ENCODE results near the gene RPL36.

DNA sequence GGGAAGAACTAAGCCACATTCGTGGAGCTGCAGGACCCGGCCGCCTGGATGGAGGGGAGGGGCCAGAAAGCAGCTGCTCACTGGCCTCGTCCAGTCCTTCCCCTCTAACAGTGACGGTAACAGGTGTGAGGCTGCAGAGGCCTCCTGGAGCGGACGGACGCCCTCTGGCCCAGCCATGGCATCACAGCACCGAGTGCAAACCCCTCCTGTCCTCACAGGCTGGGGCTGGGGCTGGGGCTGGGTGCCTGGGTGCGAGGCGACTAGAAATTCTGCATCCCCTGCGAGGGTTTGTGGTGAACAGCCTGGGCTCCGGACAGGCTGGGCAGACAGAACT, 13.4 kb upstream of the RPL36 start:
- TF ChIP-seq TAF1 (conservative IDR thresholded peaks at IDR 0.05) (no peak), CTCF (IDR thresholded peaks at IDR 0.05; ENCODE audit: low read depth, low read length, missing input control) (no peak), JUND (IDR thresholded peaks at IDR 0.05) (no peak), MAX (IDR thresholded peaks at IDR 0.05) (no peak), FOXA1 (IDR thresholded peaks at IDR 0.05) (no peak), RAD21 (IDR thresholded peaks at IDR 0.05) (no peak), GABPA (IDR thresholded peaks at IDR 0.05 in 1 of 2, conservative IDR thresholded peaks at IDR 0.05 in 1 of 2) (no peak), EGR1 (IDR thresholded peaks at IDR 0.05; ENCODE audit: low read depth in 2 of 2) (no peak), REST (IDR thresholded peaks at IDR 0.05) (no peak), YY1 (IDR thresholded peaks at IDR 0.05) (no peak), ATF3 (IDR thresholded peaks at IDR 0.05) (no peak), RXRA (IDR thresholded peaks at IDR 0.05) (no peak)
- TF ChIP-seq, protein P1, sequence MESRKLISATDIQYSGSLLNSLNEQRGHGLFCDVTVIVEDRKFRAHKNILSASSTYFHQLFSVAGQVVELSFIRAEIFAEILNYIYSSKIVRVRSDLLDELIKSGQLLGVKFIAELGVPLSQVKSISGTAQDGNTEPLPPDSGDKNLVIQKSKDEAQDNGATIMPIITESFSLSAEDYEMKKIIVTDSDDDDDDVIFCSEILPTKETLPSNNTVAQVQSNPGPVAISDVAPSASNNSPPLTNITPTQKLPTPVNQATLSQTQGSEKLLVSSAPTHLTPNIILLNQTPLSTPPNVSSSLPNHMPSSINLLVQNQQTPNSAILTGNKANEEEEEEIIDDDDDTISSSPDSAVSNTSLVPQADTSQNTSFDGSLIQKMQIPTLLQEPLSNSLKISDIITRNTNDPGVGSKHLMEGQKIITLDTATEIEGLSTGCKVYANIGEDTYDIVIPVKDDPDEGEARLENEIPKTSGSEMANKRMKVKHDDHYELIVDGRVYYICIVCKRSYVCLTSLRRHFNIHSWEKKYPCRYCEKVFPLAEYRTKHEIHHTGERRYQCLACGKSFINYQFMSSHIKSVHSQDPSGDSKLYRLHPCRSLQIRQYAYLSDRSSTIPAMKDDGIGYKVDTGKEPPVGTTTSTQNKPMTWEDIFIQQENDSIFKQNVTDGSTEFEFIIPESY (IDR thresholded peaks at IDR 0.05), result no peak
